Measurements from ENCODE around the gene MCRIP2. TPM values are rescaled to one million over a fixed set of nuclear protein-coding genes. Genes with fewer than 3 reads are reported as not detected.
A peak's percentile ranks its signal among the peaks of the same experiment; 100 is the strongest.

Gene MCRIP2
- total and polyA plus RNA-seq, 9 of the 15 experiments (the other 6 are each of a cell fraction or from before 2014, with no cell fraction given): 0.80 to 120 (median 35.2) TPM

- TF ChIP-seq AFF4 (CRISPR knock-in tag; IDR thresholded peaks at IDR 0.05) (no peak), HLTF (IDR thresholded peaks at IDR 0.05) (no peak), DPF2 (IDR thresholded peaks at IDR 0.05) (no peak), PPARD (CRISPR knock-in tag; IDR thresholded peaks at IDR 0.05) (no peak), HES1 (IDR thresholded peaks at IDR 0.05; ENCODE audit: low read depth) (no peak), POLR2G (IDR thresholded peaks at IDR 0.05; ENCODE audit: low read depth, low read length) (peak; percentile 88), FOXP1 (CRISPR knock-in tag; IDR thresholded peaks at IDR 0.05) (no peak), NBN (IDR thresholded peaks at IDR 0.05; ENCODE audit: low read depth) (no peak), RFX7 (CRISPR knock-in tag; IDR thresholded peaks at IDR 0.05) (no peak), MAX (CRISPR knock-in tag; IDR thresholded peaks at IDR 0.05) (peak; percentile 67), ZNF12 (CRISPR knock-in tag; IDR thresholded peaks at IDR 0.05) (no peak), ZBTB33 (CRISPR knock-in tag; IDR thresholded peaks at IDR 0.05) (peak; percentile 54; the same call in 1 of the 2 replicates), ZNF785 (CRISPR knock-in tag; IDR thresholded peaks at IDR 0.05) (no peak), GMEB1 (CRISPR knock-in tag; IDR thresholded peaks at IDR 0.05) (0 out of 2 replicates have a peak, but pooled peaks have one; percentile 43), MTA1 (IDR thresholded peaks at IDR 0.05; ENCODE audit: borderline replicate concordance) (no peak), BRD9 (IDR thresholded peaks at IDR 0.05; ENCODE audit: low read depth, partially characterized antibody) (no peak), ZNF75A (CRISPR knock-in tag; IDR thresholded peaks at IDR 0.05) (no peak)
These were observed 42.6 kb downstream of the MCRIP2 start, which contains the start of gene JMJD8 (continued) for GRCh38 chr16:684071-684794.
